Ammon's horn (tissue), 1 donor: ENCODE data around the gene DDX3Y.
A peak's percentile ranks its signal among the peaks of the same experiment; 100 is the strongest.

ENCODE experiments used
- DNase-seq: peaks from one replicate; pipeline ENCODE4 v3.0.0-alpha.2; 2016; ENCODE audit warnings: low spot score

The DDX3Y gene

DNA sequence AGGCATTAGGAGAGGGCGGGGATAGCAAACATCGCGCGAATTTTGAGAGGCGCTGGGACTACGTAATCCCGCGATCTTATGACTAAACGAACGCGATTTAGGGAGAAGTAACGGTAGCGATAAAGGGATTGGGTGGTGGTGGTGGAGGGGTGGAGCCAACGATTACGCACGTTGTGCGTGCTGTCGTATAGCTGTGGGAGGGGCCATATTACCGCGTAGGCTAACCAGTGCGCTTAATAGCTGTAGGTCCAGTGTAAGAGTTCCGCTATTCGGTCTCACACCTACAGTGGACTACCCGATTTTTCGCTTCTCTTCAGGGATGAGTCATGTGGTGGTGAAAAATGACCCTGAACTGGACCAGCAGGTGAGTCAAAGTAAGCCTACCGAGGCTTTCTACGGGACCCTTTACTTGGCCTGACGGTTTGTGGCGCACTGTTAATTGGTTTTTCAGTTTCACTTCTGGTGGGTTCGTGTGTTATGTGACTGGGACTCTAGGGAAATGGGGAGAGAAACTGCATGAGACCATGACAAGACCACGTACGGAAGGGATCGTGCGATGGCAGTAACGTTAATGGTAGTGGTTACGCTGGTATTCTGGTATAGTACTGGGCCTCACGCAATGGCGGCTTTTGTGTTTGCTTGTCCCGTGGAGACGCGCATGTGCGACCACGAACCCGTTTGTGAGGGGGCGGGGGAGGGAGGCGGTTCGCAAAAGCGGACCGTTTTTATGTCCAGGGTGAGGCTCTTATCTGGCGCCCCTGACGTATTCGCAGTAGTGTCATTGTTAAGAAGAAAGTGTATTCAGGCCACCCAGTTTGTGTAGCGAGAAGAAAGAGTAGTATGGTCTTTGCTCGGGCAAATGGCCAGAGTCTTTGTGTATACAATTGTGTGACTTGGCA, at the start of gene DDX3Y:
Gene DDX3Y, plus strand, starts transcription at position 251 of the 899 bp plus-strand sequence. Its CDS starts 69 bp downstream, at position 320.
- DNase-seq = peak; percentile 96

GRCh38 chrY:12855791-12856275, 48.8 kb upstream of the DDX3Y start:
- peak; percentile 3 for DNase-seq

- DNase-seq = no peak
Measured at GRCh38 chrY:12867960-12868359, 36.7 kb upstream of the DDX3Y start.

DNA sequence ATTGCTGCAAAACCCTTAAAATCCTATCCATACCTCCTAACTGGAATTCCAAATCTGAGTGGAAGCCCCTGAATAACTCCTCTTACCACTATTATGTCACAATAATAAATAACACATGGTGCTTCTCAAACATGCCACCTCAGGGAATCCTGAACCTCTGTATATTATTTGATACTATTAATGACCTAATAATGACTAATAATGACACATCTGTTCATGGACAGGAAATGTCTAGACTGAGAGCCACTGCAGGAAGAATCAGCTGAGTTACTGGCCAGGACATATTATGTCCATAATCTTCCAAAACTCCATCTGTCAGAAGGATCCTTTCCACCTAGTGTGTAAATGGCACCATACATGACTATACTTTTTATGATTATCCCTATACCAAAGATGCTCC, 7.7 kb upstream of the DDX3Y start:
- DNase-seq = no peak

GRCh38 chrY:12898604-12899003, 6.1 kb upstream of the DDX3Y start:
- DNase-seq = no peak

DNA sequence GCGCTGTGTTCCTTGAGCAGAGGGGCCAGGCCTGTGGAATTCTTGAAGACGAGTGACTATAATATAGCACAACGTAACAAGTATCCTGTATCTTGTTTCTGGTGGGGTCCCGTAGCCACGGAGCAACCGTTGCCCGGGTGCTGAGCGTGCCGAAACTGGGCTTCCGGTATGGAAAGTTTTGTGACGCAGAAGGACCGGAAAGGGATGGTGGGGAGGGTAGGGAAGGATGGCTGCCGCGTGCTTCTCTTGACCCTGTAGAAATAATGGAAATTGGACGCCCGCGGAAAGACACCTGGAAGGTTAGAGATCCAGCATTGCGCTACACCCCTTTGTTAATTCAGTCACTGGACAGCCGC, 827 bp downstream of the DDX3Y start:
- DNase-seq = peak; percentile 80

GRCh38 chrY:12905895-12906294, 1.2 kb downstream of the DDX3Y start:
- DNase-seq = peak; percentile 4

GRCh38 chrY:12913541-12913940, 8.9 kb downstream of the DDX3Y start:
- no peak for DNase-seq

DNA sequence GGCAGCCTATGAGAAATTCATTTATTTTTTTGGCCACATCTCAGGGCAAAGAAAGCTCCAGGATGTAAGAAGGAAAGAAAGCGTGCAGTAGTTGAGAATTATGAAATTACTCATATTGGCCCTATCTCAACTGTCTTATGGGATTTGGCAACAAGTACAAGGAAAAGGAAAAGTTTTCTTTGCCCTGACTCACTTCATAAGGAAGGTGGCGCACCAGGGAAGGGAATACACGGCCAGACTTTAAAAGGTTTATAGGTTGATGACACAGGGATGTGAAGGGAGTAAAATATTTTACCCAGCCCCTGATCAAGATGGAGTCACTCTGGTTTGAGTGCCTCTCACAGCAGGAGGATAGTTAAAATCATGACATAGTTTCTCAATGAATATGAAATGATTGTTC, 23.4 kb downstream of the DDX3Y start:
- DNase-seq = no peak

DNA sequence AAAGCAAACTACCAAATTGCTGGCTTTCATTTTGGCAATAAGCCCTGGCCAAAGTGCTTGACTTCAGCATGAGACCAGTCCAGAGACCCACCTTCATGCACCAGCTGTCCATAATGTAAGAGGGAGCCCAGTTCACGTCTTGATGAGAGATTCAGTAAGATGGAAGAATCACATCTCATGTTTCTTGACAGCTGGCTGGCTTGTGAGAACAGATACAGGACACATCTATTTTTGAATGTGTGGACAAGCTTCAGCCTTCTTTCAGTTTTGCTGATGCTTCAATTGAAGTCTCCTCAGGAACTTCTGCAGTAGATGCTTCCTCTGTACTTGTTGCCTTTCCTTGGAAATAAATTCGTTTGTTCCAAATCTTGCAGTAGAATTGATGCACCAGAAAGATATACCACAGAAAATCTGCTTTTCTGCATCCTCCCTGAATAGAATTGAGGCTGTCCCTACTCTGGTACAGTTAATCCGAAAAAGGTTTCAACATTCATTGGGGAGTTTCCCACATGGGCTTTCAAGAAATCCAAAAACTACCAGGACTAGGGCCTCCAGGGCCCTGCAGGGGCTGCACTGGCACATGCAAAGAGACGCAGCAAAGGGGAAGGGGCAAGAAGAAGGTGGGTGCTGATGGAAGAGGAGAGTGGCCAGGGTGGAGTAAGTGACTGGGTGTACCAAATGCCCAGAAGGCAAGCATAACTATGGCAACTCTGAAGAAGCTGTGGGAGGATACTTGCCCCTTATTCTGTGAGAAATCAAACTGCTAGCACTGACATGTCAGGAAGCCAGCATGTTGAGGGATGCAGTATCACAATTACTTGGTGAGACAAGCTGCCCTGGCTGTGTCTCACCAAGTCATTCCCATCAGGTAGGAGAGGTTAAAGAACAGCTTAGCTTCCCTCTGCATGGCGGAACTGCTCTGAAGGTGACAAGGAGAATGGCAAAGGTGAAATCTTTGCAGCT, 37.3 kb downstream of the DDX3Y start:
- no peak for DNase-seq
